BJ (cell line): ENCODE results near the gene TEX29. TPM values are rescaled to one million over a fixed set of nuclear protein-coding genes. Genes with fewer than 3 reads are reported as not detected.

ENCODE experiments used
- CTCF ChIA-PET: fragments of 350-600 bp; formaldehyde crosslinking; extraction: SDS; loops from one replicate; lab custom pipeline; 2021; ENCODE audit warnings: antibody characterized with exemption, inconsistent platforms; lab: Yijun Ruan, JAX
- POLR2A ChIA-PET: fragments of 300-600 bp; sonication (Branson Sonifier 250); formaldehyde crosslinking; extraction: SDS; loops from one replicate; lab custom pipeline; 2021; ENCODE audit warnings: antibody characterized with exemption; lab: Charles Lee
- DNase-seq: peaks from one replicate; pipeline ENCODE4 v3.0.0-alpha.2; 2011; ENCODE audit warnings: low read depth
- H3K27me3 ChIP-seq: 2 replicates; pipeline ENCODE4 v1.6.0; 2011; ENCODE audit warnings: low read length; ENCODE audit not compliant: control insufficient read depth, insufficient read depth
- H3K36me3 ChIP-seq: 2 replicates; pipeline ENCODE4 v1.5.1; 2011; ENCODE audit warnings: low read length; ENCODE audit not compliant: control insufficient read depth, insufficient read depth
- H3K4me3 ChIP-seq: 2 replicates; pipeline ENCODE4 v1.5.1; 2011; ENCODE audit warnings: low read depth, mild to moderate bottlenecking, control low read depth, low read length
- polyA plus RNA-seq: library from polyadenylated mRNA; depleted of rRNA; stranded (reverse); fragments of >200 nt; gene quantifications from 2 replicates; pipeline ENCODE4 v1.2.3, GENCODE V29; 2011
- TF ChIP-seq, protein P1 (sequence below): IDR thresholded peaks from 2 replicates; pipeline ENCODE4 v1.5.1; 2011; ENCODE audit warnings: low read depth, mild to moderate bottlenecking, control low read depth, inconsistent platforms, low read length, moderate library complexity; ENCODE audit not compliant: insufficient read depth

The TEX29 gene
- polyA plus RNA-seq, 1 experiment = 0.17 TPM

GRCh38 chr13:111383591-111384440, 63.4 kb downstream of the TEX29 start:
- no peaks in the 10 kb centered on the region for H3K27me3 ChIP-seq
- no peak for DNase-seq
- H3K36me3 ChIP-seq = no peaks in the 10 kb centered on the region
- TF ChIP-seq, protein P1, sequence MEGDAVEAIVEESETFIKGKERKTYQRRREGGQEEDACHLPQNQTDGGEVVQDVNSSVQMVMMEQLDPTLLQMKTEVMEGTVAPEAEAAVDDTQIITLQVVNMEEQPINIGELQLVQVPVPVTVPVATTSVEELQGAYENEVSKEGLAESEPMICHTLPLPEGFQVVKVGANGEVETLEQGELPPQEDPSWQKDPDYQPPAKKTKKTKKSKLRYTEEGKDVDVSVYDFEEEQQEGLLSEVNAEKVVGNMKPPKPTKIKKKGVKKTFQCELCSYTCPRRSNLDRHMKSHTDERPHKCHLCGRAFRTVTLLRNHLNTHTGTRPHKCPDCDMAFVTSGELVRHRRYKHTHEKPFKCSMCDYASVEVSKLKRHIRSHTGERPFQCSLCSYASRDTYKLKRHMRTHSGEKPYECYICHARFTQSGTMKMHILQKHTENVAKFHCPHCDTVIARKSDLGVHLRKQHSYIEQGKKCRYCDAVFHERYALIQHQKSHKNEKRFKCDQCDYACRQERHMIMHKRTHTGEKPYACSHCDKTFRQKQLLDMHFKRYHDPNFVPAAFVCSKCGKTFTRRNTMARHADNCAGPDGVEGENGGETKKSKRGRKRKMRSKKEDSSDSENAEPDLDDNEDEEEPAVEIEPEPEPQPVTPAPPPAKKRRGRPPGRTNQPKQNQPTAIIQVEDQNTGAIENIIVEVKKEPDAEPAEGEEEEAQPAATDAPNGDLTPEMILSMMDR = no peak
- ChIA-PET CTCF (no interaction called here), POLR2A (no interaction called here)
- H3K4me3 ChIP-seq = no peak overlapping the region

GRCh38 chr13:111384441-111385182, 64.2 kb downstream of the TEX29 start:
- POLR2A ChIA-PET = no interaction called here
- CTCF ChIA-PET = no interaction called here

GRCh38 chr13:111385183-111385857, 64.9 kb downstream of the TEX29 start:
- POLR2A ChIA-PET = no interaction called here
- CTCF ChIA-PET = no interaction called here
- TF ChIP-seq, protein P1 = no peak
- no peaks in the 10 kb centered on the region for H3K27me3 ChIP-seq
- no peaks in the 10 kb centered on the region for H3K36me3 ChIP-seq
- H3K4me3 ChIP-seq = no peak overlapping the region
- DNase-seq = no peak

More at GRCh38 chr13:111384441-111385182, 64.2 kb downstream of the TEX29 start:
- Histone ChIP-seq H3K27me3 (no peaks in the 10 kb centered on the region), H3K36me3 (no peaks in the 10 kb centered on the region), H3K4me3 (no peak overlapping the region)
- TF ChIP-seq, protein P1 = no peak
- DNase-seq = no peak

DNA sequence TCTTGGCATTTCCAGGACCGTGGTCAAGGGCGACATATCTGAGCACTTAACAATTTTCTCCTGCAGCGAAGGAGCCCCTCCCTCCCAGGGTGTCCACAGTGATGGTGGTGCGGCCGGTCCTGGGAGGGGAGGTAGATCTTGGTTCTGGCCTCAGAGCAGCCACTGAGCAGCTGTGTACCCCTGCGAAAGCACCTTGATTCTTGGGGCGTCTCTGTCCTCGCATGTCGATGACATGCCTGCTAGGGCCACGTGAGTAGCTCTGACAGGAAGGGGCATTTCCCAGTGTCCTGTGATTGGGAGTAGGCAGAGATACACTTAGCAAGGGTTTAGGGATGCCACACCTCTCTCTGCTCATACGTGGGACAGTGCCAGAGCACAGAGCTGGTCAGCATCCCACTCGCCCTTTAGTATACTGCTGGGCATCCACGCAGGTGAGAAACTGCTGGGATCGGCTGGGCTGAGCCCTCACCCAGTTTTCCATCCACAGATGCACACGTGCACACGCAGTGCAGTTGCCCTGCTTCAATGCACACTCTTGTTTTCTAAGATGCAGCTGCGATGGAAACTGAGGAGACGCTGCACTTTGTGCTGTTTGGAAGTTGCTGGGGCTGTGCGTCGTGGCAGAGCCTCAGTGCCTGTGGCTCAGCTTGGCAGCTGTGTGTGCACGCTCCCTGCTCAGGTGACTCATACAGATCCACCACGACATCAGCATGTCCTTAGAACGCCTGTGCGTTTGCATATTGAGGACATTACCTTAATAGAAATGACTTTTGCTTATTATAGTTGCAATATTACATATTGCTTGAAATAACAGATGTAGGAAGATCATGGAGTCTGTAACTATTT, 66.8 kb downstream of the TEX29 start:
- ChIA-PET POLR2A (no interaction called here), CTCF (no interaction called here)
- TF ChIP-seq, protein P1 = no peak

More for the DNA sequence above, 66.8 kb downstream of the TEX29 start:
- no peaks in the 10 kb centered on the region for H3K27me3 ChIP-seq
- no peaks in the 10 kb centered on the region for H3K36me3 ChIP-seq
- no peak overlapping the region for H3K4me3 ChIP-seq
- no peak for DNase-seq
